Measurements from ENCODE around the gene USP47.

The USP47 gene

GRCh38 chr11:11946180-11946579 is 104.4 kb downstream of the USP47 start:
- no peak for FAIRE-seq

GRCh38 chr11:11946878-11947277 is 105.1 kb downstream of the USP47 start:
- FAIRE-seq = no peak

GRCh38 chr11:11947825-11948224 is 106.1 kb downstream of the USP47 start:
- FAIRE-seq = no peak

- FAIRE-seq = no peak
These were observed 106.6 kb downstream of the USP47 start for GRCh38 chr11:11948242-11948947.

GRCh38 chr11:11949482-11949881 is 107.7 kb downstream of the USP47 start:
- FAIRE-seq = no peak

GRCh38 chr11:11952036-11952435 is 110.3 kb downstream of the USP47 start:
- FAIRE-seq = no peak

GRCh38 chr11:11956006-11956405 is 114.2 kb downstream of the USP47 start:
- FAIRE-seq = no peak

GRCh38 chr11:11958403-11959231 is 116.8 kb downstream of the USP47 start:
- no peak for FAIRE-seq

- no peak for FAIRE-seq
These were observed 117.8 kb downstream of the USP47 start for GRCh38 chr11:11959601-11960000.

GRCh38 chr11:11960687-11961086 is 118.9 kb downstream of the USP47 start:
- no peak for FAIRE-seq

- FAIRE-seq = no peak
These were observed 119.7 kb downstream of the USP47 start for GRCh38 chr11:11961399-11962028.

GRCh38 chr11:11963067-11963466 is 121.3 kb downstream of the USP47 start:
- FAIRE-seq = no peak

GRCh38 chr11:11963842-11964773 is 122.3 kb downstream of the USP47 start:
- no peak for FAIRE-seq

GRCh38 chr11:11964774-11965150 is 123.0 kb downstream of the USP47 start:
- FAIRE-seq = no peak

- no peak for FAIRE-seq
These were observed 123.4 kb downstream of the USP47 start for GRCh38 chr11:11965192-11965591.

GRCh38 chr11:11965656-11966353 is 124.0 kb downstream of the USP47 start:
- FAIRE-seq = no peak

- no peak for FAIRE-seq
These were observed 124.6 kb downstream of the USP47 start for GRCh38 chr11:11966354-11966741.

- no peak for FAIRE-seq
These were observed 125.3 kb downstream of the USP47 start for GRCh38 chr11:11966826-11967668.

- no peak for FAIRE-seq
These were observed 126.1 kb downstream of the USP47 start for GRCh38 chr11:11967669-11968510.
